SH-SY5Y (cell line): ENCODE results near the gene TMEM169.

Source experiments
- GATA2 ChIP-seq: IDR thresholded peaks from 2 replicates; pipeline ENCODE4 v1.6.1; 2011; ENCODE audit warnings: mild to moderate bottlenecking, low read depth, low read length
- GATA3 ChIP-seq: IDR thresholded peaks from 2 replicates; pipeline ENCODE4 v1.6.1; 2011; ENCODE audit warnings: low read depth, mild to moderate bottlenecking, low read length, moderate library complexity

DNA sequence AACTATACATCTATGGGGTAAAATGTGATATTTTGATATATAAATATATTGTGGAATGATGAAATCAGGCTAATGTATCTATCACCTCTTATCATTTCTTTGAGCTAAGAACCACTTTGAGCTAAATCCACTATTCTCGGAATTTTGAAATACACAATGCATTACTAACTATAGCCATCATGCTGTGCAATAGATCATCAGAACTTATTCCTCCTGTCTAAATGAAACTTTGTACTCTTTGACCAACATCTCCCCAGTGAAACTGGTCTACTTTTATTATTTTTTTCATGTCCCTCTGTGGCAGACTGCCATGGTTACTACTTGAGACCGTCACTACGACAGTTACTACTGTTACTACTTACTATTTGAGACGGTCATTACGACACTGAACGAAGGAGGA is 11.5 kb upstream of the TMEM169 start:
- no peak for TF ChIP-seq GATA2
- TF ChIP-seq GATA3 = no peak
